ENCODE measurements around the gene GINS1. TPM values are rescaled to one million over a fixed set of nuclear protein-coding genes. Genes with fewer than 3 reads are reported as not detected.

The GINS1 gene
- total RNA-seq (2014; rRNA removed; shearing (Covaris generic)) (62.5 and 65.4 TPM in 2 replicates), polyA plus RNA-seq (2016; fragmentation: Nextera tagmentation; extraction: Ambion mirVana) (31.7 and 32.0 TPM in 2 replicates)
- long read RNA-seq, partial matches to known transcripts: 1 of 7 reads
- long read RNA-seq, other reads (novel, unspliced or antisense): 4 of 7 reads

DNA sequence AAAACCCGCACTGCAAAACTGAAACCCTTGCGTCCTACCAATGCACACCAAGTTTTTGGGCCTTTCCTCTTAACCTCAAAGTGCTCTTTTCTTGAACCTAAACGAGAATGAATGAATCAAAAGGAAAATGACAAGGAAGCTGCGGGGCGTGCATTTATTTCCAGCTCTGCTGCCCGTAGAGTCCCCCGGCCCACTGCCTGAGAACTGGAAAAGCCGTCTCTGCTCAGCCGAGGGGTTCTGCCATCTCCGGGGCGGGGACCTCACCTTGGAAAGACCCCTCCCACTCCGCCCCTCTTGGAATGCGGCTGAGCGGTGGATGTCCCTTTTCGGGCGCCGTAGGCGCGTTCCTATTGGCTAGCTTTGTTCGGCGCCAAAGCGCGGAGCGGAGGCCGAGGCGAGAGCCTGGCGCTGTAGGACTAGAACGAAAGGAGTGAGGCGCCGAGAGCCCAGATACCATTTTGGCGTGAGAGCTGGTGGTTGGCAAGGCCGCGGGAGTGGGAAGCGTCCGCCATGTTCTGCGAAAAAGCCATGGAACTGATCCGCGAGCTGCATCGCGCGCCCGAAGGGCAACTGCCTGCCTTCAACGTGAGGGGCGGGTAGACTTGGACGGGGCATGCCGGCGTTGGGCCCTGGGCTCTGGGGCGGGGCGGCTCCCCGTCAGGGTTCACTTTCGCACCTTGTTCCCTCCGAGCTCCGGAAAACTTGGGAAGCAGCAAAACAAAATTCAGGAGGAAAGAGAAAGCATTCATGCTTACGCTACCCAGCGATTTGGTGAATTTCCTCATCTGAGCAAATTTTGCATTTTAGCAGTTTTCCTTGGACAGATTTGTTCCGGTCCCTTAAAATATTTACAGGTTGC, at the start of gene GINS1:
Gene GINS1 (plus strand): TSS at position 363 of the 859 bp plus-strand sequence. CDS start 148 bp downstream, at position 511.
- peaks cover 4% of the 10 kb centered on the region; the same call in 1 of the 2 replicates for H3F3A ChIP-seq (replicated peaks; ENCODE audit: low read depth)
- H3K36me3 ChIP-seq (ENCODE audit: insufficient read depth): peaks cover 15% of the 10 kb centered on the region
- ATAC-seq (peak; percentile 94), DNase-seq (ENCODE audit: low spot score) (peak; percentile 99)
- no peaks in the 10 kb centered on the region for H3K27me3 ChIP-seq (ENCODE audit: insufficient read depth)
- Mint-ChIP-seq H3K4me1 (peaks cover 15% of the 10 kb centered on the region), H3K27ac (peak within 1 kb of the TSS; percentile 97), H3K36me3 (ENCODE audit: low read depth) (peaks cover 32% of the 10 kb centered on the region), H3K9me3 (peaks cover 24% of the 10 kb centered on the region), H3K27me3 (ENCODE audit: insufficient read depth, low read depth, poor library complexity) (peaks cover 17% of the 10 kb centered on the region), H3K4me3 (peak within 1 kb of the TSS; percentile 95)
- H3K4me1 ChIP-seq (ENCODE audit: insufficient read depth): peaks cover 11% of the 10 kb centered on the region
- peak within 1 kb of the TSS; percentile 84; the same call in 1 of the 2 replicates for H2AFZ ChIP-seq
- H4K20me1 ChIP-seq (replicated peaks; ENCODE audit: insufficient read depth): peaks cover 20% of the 10 kb centered on the region
- H3K9me2 ChIP-seq (ENCODE audit: insufficient read depth): peaks cover 7% of the 10 kb centered on the region; the same call in 1 of the 2 replicates
- H3K27ac ChIP-seq (ENCODE audit: low read depth): peak within 1 kb of the TSS; percentile 95
- TF ChIP-seq, protein P1, sequence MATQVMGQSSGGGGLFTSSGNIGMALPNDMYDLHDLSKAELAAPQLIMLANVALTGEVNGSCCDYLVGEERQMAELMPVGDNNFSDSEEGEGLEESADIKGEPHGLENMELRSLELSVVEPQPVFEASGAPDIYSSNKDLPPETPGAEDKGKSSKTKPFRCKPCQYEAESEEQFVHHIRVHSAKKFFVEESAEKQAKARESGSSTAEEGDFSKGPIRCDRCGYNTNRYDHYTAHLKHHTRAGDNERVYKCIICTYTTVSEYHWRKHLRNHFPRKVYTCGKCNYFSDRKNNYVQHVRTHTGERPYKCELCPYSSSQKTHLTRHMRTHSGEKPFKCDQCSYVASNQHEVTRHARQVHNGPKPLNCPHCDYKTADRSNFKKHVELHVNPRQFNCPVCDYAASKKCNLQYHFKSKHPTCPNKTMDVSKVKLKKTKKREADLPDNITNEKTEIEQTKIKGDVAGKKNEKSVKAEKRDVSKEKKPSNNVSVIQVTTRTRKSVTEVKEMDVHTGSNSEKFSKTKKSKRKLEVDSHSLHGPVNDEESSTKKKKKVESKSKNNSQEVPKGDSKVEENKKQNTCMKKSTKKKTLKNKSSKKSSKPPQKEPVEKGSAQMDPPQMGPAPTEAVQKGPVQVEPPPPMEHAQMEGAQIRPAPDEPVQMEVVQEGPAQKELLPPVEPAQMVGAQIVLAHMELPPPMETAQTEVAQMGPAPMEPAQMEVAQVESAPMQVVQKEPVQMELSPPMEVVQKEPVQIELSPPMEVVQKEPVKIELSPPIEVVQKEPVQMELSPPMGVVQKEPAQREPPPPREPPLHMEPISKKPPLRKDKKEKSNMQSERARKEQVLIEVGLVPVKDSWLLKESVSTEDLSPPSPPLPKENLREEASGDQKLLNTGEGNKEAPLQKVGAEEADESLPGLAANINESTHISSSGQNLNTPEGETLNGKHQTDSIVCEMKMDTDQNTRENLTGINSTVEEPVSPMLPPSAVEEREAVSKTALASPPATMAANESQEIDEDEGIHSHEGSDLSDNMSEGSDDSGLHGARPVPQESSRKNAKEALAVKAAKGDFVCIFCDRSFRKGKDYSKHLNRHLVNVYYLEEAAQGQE (IDR thresholded peaks at IDR 0.05; ENCODE audit: unreplicated experiment): no peak
- TF ChIP-seq, protein P2, sequence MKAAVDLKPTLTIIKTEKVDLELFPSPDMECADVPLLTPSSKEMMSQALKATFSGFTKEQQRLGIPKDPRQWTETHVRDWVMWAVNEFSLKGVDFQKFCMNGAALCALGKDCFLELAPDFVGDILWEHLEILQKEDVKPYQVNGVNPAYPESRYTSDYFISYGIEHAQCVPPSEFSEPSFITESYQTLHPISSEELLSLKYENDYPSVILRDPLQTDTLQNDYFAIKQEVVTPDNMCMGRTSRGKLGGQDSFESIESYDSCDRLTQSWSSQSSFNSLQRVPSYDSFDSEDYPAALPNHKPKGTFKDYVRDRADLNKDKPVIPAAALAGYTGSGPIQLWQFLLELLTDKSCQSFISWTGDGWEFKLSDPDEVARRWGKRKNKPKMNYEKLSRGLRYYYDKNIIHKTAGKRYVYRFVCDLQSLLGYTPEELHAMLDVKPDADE (IDR thresholded peaks at IDR 0.05): peak; percentile 67
- peak; percentile 96 for TF ChIP-seq POLR2AphosphoS5 (IDR thresholded peaks at IDR 0.05; ENCODE audit: low read depth)
- no peak for TF ChIP-seq CREB1 (CRISPR knock-in tag; IDR thresholded peaks at IDR 0.05; ENCODE audit: low read depth)
- TF ChIP-seq STAT1 (IDR thresholded peaks at IDR 0.05; ENCODE audit: unreplicated experiment): no peak
- peaks cover 48% of the 10 kb centered on the region for H3K79me2 ChIP-seq (replicated peaks; ENCODE audit: insufficient read depth)
- H3K4me2 ChIP-seq: peak within 1 kb of the TSS; percentile 97
- H3K4me3 ChIP-seq: peak within 1 kb of the TSS; percentile 95

DNA sequence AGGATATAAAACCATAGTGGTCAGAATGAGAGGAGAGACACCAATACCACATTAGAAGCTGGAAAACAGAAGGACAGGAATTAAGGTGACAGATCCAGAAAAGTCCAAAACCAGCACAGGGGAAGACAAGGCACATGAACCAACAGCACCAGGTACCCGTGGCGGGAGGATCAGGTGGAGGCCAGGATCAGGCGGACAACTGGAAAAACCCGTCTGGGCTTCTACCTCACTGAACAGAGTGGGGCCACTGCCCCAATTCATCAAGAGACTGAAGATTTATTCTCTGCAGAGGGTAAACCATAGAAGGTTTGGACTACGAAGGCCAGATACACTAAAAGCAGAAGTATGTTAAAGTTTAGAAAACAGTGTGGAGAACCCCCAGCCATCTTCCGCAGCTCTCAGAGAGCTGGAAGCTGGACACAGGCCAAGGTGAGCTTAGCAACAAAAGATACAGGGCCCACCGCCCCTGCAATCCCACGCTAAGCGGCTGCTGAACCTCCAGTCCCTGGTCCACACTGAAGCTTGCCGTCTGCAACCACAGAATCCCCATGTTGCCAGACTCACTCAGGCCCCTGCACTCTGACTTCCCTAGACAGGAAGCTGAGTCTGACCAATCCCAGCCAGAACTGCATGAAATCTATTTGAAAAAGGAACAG, 46.7 kb upstream of the GINS1 start:
- Histone ChIP-seq H4K20me1 (replicated peaks; ENCODE audit: insufficient read depth) (peaks cover 2% of the 10 kb centered on the region; the same call in 1 of the 2 replicates), H3K9me2 (ENCODE audit: insufficient read depth) (peaks cover 4% of the 10 kb centered on the region; the same call in 1 of the 2 replicates), H3K36me3 (ENCODE audit: insufficient read depth) (no peaks in the 10 kb centered on the region), H3K4me1 (ENCODE audit: insufficient read depth) (peaks cover 55% of the 10 kb centered on the region), H2AFZ (no peak overlapping the region), H3K4me2 (no peak overlapping the region), H3K27me3 (ENCODE audit: insufficient read depth) (no peaks in the 10 kb centered on the region), H3K4me3 (no peak overlapping the region), H3K79me2 (replicated peaks; ENCODE audit: insufficient read depth) (peaks cover 83% of the 10 kb centered on the region), H3K27ac (ENCODE audit: low read depth) (0 out of 2 replicates have a peak overlapping the region, but pooled peaks have one; percentile 5), H3F3A (replicated peaks; ENCODE audit: low read depth) (peaks cover 15% of the 10 kb centered on the region)
- Mint-ChIP-seq H3K27me3 (ENCODE audit: insufficient read depth, low read depth, poor library complexity) (peaks cover 6% of the 10 kb centered on the region), H3K27ac (peak overlapping the region; percentile 86; the same call in 1 of the 2 replicates), H3K36me3 (ENCODE audit: low read depth) (peaks cover 15% of the 10 kb centered on the region; the same call in 2 of the 3 replicates), H3K4me3 (no peak overlapping the region), H3K9me3 (peaks cover 9% of the 10 kb centered on the region; the same call in 2 of the 3 replicates), H3K4me1 (peaks cover 52% of the 10 kb centered on the region)
- ATAC-seq (no peak), DNase-seq (ENCODE audit: low spot score) (no peak)
- TF ChIP-seq, protein P3, sequence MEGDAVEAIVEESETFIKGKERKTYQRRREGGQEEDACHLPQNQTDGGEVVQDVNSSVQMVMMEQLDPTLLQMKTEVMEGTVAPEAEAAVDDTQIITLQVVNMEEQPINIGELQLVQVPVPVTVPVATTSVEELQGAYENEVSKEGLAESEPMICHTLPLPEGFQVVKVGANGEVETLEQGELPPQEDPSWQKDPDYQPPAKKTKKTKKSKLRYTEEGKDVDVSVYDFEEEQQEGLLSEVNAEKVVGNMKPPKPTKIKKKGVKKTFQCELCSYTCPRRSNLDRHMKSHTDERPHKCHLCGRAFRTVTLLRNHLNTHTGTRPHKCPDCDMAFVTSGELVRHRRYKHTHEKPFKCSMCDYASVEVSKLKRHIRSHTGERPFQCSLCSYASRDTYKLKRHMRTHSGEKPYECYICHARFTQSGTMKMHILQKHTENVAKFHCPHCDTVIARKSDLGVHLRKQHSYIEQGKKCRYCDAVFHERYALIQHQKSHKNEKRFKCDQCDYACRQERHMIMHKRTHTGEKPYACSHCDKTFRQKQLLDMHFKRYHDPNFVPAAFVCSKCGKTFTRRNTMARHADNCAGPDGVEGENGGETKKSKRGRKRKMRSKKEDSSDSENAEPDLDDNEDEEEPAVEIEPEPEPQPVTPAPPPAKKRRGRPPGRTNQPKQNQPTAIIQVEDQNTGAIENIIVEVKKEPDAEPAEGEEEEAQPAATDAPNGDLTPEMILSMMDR (conservative IDR thresholded peaks at IDR 0.05; ENCODE audit: low read depth in 2 of 2): no peak
- TF ChIP-seq EZH2phosphoT487 (IDR thresholded peaks at IDR 0.05; ENCODE audit: unreplicated experiment) (no peak), ZNF114 (CRISPR knock-in tag; IDR thresholded peaks at IDR 0.05) (no peak), JUNB (IDR thresholded peaks at IDR 0.05; ENCODE audit: unreplicated experiment) (no peak), STAT1 (IDR thresholded peaks at IDR 0.05; ENCODE audit: unreplicated experiment) (no peak), NANOG (IDR thresholded peaks at IDR 0.05; ENCODE audit: borderline replicate concordance) (no peak)
- TF ChIP-seq, protein P2 (IDR thresholded peaks at IDR 0.05): no peak
